DMS 273 (cell line): ENCODE measurements around the gene ZNHIT6.

Source experiments
- DNase-seq: peaks from one replicate; lab custom pipeline; 2025; ENCODE audit not compliant: unreplicated experiment; lab: John Stamatoyannopoulos, UW

Gene ZNHIT6, protein sequence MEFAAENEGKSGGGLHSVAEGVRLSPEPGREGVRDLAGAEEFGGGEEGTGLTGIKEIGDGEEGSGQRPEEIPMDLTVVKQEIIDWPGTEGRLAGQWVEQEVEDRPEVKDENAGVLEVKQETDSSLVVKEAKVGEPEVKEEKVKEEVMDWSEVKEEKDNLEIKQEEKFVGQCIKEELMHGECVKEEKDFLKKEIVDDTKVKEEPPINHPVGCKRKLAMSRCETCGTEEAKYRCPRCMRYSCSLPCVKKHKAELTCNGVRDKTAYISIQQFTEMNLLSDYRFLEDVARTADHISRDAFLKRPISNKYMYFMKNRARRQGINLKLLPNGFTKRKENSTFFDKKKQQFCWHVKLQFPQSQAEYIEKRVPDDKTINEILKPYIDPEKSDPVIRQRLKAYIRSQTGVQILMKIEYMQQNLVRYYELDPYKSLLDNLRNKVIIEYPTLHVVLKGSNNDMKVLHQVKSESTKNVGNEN

DNA sequence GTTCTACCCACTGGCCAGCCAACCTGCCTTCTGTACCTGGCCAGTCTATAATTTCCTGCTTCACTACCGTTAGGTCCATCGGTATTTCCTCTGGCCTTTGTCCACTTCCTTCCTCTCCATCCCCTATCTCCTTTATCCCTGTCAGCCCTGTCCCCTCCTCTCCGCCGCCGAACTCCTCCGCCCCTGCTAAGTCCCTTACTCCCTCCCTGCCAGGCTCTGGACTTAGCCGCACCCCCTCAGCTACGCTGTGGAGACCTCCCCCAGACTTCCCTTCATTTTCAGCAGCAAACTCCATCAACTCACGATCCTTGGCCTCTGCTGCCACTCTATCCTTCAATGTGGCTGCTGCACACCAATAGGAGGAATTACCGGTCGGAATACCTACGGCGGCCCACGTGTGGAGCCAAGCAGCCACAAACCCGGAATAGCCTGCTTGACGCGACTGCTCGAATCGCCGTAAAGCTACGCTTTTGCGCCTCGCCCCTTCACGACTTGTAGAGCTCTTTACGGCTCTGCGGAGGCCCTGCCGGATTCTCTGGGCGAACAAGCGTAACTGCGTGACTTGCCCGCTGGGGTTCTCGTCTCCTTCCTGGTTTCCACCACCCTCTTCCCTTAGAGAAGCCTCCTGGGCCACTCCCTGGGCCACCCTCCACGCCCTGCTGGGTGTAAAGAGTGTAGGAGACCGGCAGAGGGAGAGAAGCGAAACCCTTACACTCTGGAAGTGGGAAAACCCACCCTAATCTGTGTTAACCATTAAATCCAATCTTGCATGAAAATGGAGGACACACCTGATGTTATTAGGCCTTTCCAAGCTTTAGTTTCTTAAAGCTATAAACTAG, at the start of gene ZNHIT6:
Gene ZNHIT6 (minus strand): TSS at position 444 of the 839 bp plus-strand sequence. CDS start 149 bp downstream, at position 295.
- DNase-seq: peak; percentile 98

DNA sequence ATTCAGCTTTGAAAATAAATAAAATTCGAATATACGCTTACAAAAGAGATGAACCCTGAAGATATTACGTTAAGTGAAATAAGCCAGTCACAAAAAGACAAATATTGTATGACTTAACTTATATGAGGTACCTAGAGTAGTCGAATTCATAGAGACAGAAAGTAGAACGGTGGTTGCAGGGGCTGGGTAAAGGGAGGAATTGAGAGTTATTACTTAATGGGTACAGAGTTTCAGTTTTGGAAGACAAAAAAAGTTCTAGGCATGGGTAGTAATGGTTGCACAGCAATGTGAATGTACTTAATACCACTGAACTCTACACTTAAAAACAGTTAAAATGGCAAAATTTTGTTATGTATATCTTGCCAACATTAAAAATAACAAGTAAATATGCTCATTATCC, 48.6 kb upstream of the ZNHIT6 start:
- no peak for DNase-seq

DNA sequence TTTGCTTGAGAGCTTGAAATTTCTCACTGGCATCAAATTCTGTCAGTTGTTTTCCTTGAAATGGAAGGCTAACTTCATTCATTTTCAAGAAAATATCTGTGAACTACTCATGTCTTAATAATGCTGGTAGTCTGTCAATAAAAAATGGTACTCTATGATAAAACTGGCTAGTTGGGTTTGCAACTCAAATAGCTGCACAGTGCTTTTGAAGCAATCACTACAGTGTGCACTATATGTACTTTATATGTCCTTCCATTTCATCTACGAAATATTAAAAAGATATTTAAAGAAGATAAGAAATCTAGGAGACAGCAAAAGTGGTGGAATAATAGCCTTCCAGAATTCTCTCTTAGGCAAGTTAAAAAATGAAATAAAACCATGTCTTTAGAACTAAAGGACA, 39.9 kb upstream of the ZNHIT6 start:
- no peak for DNase-seq

DNA sequence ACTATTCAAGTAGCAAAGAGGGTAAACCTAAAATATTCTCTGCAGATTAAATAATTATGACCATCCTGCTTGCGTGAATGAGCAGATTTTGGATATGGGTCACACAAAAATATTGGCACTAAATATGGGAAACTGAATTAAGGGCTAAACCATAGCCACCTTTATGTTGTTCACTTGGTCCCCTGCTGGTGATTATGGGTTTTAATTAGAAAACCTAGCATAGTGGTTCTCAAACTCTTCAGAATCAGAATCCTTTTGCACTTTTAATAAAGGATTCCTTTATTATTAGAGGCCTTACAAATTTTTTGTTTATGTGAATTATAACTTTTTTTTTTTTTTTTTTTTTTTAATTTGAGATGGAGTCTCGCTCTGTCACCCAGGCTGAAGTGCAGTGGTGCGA, 38.5 kb upstream of the ZNHIT6 start:
- DNase-seq: no peak

DNA sequence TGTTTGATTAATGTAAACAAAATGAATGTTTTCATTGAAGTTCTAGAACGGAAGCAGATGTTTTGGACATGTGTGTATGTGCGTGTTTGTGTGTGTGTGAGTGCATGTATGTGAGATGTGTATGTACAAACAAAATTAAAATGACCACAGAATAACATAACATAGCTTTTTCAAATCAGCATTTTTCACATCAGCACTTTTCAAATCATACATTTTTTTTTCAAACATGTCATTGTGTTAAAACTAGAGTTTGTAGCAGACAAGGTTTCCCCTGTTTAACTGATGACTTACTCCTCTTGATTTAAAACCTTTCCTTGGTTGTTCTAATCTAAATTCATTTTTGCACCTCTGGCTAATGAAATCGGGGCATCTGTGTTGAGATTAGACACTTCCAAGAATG, 35.6 kb upstream of the ZNHIT6 start:
- no peak for DNase-seq

DNA sequence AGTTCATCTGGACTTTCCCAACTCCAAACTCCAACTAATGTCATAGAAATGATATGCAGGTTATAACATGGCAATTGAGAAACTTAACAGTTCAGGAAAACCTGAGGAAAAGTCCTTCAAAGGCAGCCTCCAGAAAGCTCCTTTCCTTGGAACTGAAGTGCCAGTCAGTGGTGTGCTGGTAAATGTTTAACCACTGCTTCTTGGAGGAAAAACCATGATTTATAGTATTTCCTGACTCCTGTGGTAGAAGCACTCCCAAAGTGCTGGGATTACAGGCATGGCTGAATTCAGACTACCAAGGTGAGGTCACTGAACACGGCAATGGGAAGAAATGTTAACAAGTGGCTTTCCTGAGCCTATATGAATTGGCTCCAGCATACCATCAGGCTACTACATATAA, 26.7 kb upstream of the ZNHIT6 start:
- no peak for DNase-seq

DNA sequence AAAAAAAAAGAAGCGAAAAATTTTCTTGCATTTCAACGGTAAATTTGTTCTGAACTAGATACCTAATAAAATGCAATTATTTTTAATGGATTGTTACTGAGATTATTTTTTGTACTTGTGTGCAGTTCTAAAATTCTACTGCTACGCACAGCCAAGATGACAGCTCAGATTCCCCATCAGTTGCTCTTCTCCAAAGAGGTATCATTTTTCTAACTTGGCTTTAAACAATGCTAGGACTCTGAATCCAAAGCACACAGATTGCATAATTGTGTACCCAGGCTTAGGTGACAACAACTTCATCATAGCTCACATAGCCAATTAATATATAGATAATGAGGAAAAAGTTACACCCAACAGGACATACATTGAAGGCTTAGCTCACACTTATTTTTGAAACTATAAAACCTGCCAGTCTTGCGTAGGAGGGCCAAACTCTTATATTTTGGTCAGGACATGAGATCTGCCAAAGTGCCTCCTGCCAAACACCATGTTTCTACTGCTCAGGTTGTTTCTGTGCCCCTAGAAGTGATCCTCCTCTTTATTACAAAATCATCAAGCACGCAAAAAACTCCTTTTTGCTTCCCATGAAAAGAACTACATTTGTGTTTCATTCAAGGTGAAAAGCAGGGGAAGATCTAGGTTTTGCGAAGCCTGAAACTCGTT, 10.6 kb upstream of the ZNHIT6 start:
- no peak for DNase-seq

DNA sequence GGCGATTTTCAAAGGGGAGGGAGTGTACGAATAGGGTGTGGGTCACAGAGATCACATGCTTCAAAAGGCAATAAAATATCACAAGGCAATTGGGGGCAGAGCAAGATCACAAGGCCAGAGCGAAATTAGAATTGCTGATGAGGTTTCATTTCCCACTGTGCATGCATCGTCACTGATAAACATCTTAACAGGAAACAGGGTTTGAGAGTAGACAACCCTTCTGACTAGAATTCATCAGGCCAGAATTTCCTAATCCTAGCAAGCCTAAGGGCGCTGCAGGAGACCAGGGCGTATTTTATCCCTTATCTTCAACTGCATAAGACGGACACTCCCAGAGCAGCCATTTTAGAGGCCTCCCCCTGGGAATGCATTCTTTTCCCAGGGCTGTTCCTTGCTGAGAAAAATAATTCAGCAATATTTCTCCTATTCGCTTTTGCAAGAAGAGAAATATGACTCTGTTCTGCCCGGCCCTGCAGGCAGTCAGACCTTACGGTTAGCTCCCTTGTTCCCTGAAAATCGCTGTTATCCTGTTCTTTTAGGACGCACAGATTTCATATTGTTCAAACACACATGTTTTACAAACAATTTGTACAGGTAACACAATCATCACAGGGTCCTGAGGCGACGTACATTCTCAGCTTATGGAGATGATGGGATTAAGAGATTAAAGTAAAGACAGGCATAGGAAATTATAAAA, 6.3 kb upstream of the ZNHIT6 start:
- DNase-seq: peak; percentile 2

DNA sequence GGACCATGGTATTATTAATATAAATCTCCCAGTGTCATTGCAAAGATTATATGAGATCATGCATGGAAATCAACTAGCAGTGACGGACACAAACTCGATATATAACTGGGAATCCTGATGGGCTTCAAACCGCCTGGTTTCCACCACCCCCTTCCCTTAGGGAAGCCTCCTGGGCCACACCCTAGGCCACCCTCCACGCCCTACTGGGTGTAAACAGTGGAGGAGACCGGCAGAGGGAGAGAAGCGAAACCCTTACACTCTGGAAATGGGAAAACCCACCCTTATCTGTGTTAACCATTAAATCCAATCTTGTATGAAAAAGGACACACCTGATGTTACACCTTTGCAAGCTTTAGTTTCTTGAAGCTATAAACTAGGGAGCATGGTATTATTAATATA, 595 bp upstream of the ZNHIT6 start:
- no peak for DNase-seq

DNA sequence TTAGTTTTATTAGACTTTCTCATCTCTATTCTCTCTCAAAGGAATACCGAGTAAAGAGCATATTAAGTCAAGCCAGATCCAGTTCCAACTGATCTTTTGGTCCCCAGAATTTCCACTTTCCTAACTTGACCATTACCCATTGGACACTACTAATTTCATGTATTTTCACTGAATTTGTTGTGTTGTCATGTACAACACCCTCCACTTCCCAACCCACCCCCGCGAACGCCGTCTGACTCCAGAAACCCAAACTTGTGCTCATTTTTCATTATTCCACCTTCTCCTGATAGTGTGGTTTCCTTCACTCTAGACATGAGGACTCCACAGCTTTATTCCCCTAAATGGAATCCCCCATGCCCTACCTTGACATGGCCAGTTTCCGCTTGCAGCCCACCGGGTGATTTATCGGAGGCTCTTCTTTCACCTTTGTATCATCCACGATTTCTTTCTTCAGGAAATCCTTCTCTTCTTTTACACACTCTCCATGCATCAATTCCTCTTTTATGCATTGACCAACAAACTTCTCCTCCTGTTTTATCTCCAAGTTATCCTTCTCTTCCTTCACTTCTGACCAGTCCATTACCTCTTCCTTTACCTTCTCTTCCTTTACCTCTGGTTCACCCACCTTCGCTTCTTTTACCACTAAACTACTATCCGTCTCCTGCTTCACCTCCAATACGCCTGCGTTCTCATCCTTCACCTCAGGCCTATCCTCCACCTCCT, 805 bp downstream of the ZNHIT6 start:
- peak; percentile 25 for DNase-seq

DNA sequence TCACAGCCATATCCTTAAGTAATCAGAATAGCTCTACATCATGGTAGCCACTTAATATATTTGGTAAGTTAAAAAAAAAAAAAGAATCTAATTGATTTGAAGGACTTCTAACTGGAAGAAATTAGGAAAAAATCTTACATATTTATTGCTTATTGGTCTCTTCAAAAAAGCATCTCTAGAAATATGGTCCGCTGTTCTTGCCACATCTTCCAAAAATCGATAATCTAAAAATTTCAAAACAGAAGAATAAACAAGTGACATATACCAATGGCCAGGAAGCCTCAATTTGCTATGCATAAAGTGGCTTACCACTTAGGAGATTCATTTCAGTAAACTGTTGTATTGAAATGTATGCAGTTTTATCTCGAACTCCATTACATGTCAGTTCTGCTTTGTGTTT, 2.3 kb downstream of the ZNHIT6 start:
- DNase-seq: no peak

DNA sequence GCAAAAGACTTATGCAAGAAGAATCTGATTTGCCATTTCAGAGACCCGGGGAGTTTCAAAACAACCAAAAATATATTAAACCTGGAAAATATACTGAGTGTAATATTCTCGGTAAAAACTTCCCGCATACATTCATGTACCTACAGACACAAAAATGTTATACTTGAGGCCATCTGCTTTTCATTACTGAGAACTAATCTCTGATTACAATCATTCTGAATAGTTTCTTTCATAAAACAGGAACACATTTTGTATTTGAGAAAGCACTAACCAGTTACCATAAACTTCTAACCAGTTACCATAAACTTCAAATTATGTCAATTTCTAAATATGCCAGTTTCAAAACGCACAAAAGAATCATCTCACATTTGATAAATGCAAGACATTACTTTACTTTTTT, 7.8 kb downstream of the ZNHIT6 start:
- DNase-seq: no peak

DNA sequence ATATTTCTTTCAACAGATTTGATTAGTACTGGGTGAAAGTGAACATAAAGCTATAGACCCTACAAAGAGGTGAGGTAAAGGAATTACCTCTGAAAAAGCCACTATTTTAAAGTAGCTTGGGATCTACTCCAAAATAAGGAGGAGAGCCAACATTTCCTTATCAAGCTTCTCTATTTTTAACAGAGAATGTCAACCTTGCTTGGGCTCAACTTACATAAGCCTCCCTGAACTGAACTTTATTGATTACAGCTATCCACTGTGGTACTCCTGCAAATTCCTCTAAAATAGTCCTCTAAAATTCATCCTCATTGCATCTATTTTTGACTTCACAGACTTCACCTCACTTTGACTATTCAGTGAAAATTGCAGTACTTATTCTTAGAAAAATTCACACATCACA, 10.3 kb downstream of the ZNHIT6 start:
- no peak for DNase-seq

DNA sequence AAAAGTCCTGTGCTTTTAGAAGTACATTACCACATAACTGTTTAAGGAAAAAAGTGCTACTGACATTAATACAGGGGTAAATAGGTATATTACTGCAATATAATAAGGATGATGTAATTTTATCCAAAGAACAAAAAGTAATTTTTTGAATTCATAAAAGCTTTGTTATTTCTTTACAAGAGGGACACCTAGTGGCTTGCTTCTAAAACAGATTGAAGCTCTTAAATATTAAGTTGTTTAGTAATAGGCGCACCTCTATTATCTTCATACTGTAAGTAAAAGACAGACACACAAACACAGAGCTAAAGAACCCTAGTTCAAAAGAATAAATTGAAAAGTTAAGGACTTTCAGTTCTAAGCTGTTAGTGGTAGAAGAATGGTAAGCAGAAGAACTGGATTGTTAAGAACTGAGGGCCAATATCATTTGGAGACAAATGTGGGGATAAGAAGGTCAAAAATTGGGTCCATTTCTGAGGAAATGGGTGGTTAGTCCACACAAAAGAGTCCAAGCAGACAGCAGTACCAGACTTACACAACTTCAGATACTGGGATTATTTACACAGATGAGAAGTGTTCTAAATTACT, 15.4 kb downstream of the ZNHIT6 start:
- DNase-seq: peak; percentile 10

DNA sequence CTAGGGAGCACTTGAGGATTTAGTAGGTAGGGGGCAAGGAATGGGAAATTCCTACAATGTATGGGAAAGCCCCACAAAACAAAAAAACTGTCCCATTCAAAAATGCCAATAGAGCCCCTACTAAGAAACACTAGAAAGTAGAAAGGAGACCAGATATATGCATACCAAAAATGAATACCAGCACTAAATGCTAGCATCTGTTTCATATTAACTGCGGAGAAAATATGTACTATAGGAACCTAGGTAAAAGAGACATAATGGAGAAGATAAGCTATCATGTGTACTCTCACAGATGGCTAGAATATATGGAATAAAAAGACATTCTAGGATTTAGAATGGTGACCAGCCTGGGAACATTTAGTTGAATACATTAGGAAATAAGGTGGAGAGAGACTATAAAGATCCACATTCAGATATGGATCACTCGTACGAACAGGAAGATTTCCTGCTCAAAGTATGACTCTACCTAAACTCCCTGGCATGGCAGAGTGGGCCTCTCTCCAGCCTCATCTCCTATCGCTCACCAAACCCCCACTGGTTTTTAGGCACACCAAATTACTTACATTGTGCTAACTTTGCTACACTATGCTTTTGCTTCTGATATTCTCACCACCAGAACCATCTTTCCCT, 18.3 kb downstream of the ZNHIT6 start:
- DNase-seq: no peak

DNA sequence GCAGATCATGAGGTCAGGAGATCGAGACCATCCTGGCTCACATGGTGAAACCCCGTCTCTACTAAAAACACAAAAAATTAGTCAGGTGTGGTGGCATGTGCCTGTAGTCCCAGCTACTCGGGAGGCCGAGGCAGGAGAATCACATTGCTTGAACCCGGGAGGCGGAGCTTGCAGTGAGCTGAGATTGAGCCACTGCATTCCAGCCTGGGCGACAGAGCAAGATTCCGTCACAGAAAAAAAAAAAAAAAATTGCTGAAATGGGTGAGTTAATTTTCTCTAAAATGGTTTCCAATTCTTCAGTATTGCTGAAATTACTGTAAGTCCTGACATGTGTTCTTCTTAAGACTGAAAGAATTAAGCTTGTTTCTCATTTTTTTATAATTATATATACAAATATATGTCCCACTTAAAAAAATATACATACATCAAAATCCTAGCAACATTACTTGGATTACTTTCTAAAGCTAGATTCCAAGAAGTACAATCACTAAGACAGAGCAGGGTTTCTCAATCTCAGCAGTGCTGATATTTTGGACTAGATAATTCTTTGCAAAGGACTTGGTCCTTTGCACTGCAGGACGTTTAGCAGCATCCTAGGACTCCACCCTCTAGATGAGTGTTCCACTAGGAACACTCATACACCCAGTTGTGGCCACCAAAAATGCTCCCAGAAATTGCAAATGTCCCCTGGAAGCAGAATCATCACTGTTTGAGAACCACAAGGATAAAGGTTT, 24.8 kb downstream of the ZNHIT6 start:
- no peak for DNase-seq

DNA sequence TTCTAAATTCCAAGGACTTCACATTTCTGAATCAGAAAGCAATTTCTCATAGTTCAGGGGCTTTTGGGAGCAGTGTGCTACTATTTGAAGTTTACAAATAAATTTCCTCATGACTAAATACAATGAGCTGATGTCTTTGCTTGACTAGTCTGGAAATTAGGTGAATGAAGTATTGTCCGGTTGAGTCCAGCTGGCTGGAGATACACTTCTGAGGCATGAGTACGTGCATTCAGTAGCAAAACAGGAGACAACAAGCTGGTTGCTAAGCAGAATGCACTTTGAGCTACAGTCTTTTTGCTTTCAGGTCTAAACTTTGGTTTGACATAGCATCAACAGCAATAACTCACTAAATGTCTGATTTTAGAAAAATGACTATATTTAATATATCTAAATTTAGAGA, 27.1 kb downstream of the ZNHIT6 start:
- no peak for DNase-seq

DNA sequence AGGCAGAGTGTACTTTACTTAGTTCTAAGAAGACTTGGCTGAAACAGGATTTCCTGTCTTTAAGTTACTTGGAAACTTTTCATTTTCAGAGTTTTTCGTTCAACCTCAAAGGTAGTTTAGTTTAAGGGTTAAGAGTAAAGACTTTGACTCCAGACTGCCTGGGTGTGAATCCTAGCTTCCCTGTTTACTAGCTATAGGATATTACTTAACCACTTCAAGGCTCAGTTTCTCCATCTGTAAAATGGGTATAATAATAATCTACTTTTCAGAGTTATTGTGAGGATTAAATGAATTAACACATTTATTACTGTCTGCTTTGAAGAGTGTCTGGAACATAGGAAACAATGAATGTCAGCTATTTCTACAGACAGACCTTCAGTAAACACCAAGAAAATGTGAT, 30.0 kb downstream of the ZNHIT6 start:
- no peak for DNase-seq

DNA sequence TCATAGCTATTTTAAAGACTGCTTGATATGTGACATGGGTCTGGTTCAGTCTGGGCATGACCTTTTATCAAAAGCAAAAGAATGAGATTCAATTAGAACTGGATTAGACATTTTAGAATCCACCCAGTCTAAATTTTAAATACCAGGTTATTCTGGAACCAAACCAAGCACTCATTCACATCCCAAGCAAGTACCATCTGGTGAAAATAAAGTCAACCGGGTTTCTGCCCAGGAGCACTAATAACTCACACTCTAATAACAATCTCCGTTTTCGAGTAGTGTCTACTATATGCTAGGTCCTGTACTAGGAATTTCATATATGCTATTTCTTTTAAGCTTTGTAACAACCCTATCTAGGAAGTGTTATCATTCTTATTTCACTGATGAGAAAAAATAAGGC, 30.6 kb downstream of the ZNHIT6 start:
- DNase-seq: no peak
